ENCODE measurements around the gene COBL. TPM values are rescaled to one million over a fixed set of nuclear protein-coding genes. Genes with fewer than 3 reads are reported as not detected.

The COBL gene
- total and polyA plus RNA-seq, 2 donors (not counting 3 experiments of a cell fraction or from before 2014, with no cell fraction given), result 0.11 TPM; not detected in 1

DNA sequence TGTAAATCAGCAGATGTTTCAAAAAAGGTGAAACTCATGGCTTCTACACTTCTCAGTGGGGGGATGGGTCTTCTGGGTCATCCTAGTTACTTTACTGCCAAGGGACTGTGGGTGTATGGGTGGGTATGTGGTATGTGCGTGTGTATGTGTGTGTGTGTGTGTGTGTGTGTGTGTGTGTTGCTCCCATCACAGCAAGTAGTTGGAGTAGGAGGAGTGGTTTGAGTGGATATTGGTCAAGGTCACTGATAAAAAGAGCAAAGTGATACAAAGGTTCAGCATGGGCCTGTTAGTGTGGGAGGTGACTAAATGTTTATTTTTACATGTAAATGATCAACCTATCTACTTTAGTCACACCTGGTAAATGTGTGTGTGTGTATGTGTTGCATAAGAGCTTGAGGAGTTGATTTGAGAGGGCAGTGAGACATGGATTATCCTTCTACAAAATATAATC lies 11.8 kb upstream of the COBL start:
- no TSS peak for BruUV-seq (replicated peaks)
- POLR2A ChIA-PET, result no interaction called here
- H3K27me3 ChIP-seq (ENCODE audit: control insufficient read depth in 2 of 2, insufficient read depth in 2 of 2, low read length in 2 of 2), result no peaks in the 10 kb centered on the region
- dilution Hi-C loops (cut with MboI; ENCODE audit: extremely low pct_ligation_motif_present, low sequenced_read_pairs) (no loop called here), intact Hi-C loops (cut with micrococcal nuclease) (no loop called here)
- no peaks in the 10 kb centered on the region for H4K20me1 ChIP-seq (replicated peaks; ENCODE audit: control insufficient read depth, extremely low read depth, insufficient read depth, low read length)
- no peak overlapping the region for H3K27ac ChIP-seq (ENCODE audit: insufficient read depth, low read depth, low read length)
- CTCF ChIA-PET, result no interaction called here
- H2AFZ ChIP-seq (ENCODE audit: low read depth, low read length), result no peak overlapping the region
- no peaks in the 10 kb centered on the region for H3K79me2 ChIP-seq (ENCODE audit: control insufficient read depth, insufficient read depth, low read length)
- H3K36me3 ChIP-seq (ENCODE audit: control insufficient read depth in 2 of 2, extremely low read depth in 1 of 2, insufficient read depth in 2 of 2, low read length in 2 of 2), result no peaks in the 10 kb centered on the region
- DNase-seq (ENCODE audit: low read depth, low spot score) (no peak), FAIRE-seq (no peak)
- no peaks in the 10 kb centered on the region for H3K4me1 ChIP-seq (ENCODE audit: control insufficient read depth, extremely low read depth, insufficient read depth, low read length)
- no peak overlapping the region for H3K9ac ChIP-seq (replicated peaks; ENCODE audit: extremely low read depth, insufficient read depth, low read length)
- no peak overlapping the region for H3K4me2 ChIP-seq (ENCODE audit: insufficient read depth, low read length)
- no peak overlapping the region for H3K4me3 ChIP-seq (replicated peaks in 1 of 3; ENCODE audit: insufficient read depth in 1 of 3, low read depth in 1 of 3, low read length in 3 of 3)
- TF ChIP-seq FOS (IDR thresholded peaks at IDR 0.05; ENCODE audit: borderline replicate concordance, insufficient read depth, low read length), result no peak
- no peak for TF ChIP-seq GATA2 (IDR thresholded peaks at IDR 0.05; ENCODE audit: insufficient read depth, insufficient read length, low read depth, low read length)
- no peak for TF ChIP-seq JUN (IDR thresholded peaks at IDR 0.05; ENCODE audit: borderline replicate concordance, insufficient read depth, insufficient read length, low read depth)
- no peak for TF ChIP-seq POLR2AphosphoS5 (IDR thresholded peaks at IDR 0.05; ENCODE audit: insufficient read depth, low read depth, low read length)
- no peaks in the 10 kb centered on the region for H3K9me1 ChIP-seq (replicated peaks; ENCODE audit: control insufficient read depth, extremely low read depth, insufficient read depth, low read length)
- H3K9me3 ChIP-seq (replicated peaks; ENCODE audit: control insufficient read depth, insufficient read depth, low read length), result no peaks in the 10 kb centered on the region

DNA sequence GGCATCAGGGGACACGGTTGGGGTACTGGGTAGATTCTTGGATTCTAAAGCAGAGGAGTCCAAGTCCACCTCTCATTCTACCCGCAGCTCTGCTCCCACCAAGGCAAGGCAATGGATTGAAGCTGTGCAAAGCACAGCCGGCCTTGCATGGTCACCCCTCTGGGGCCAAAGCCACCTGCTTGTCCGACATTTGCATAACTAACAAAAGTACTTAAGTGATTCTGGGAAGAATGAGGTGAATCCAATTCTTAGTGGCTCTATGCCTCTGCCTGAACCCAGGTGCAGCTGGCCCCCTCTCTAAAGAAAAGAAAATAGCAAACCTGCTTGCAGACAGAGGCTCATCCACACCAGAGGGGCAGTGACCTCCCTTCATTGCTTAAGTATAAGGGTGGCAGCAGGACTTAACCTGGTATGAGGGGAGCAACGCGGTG lies 10.7 kb upstream of the COBL start:
- H3K9me3 ChIP-seq (replicated peaks; ENCODE audit: control insufficient read depth, insufficient read depth, low read length), result no peaks in the 10 kb centered on the region
- FAIRE-seq (no peak), DNase-seq (ENCODE audit: low read depth, low spot score) (no peak)
- ChIA-PET POLR2A (no interaction called here), CTCF (no interaction called here)
- no peaks in the 10 kb centered on the region for H3K36me3 ChIP-seq (ENCODE audit: control insufficient read depth in 2 of 2, extremely low read depth in 1 of 2, insufficient read depth in 2 of 2, low read length in 2 of 2)
- no peaks in the 10 kb centered on the region for H3K4me1 ChIP-seq (ENCODE audit: control insufficient read depth, extremely low read depth, insufficient read depth, low read length)
- intact Hi-C loops (cut with micrococcal nuclease), result no loop called here
- no peaks in the 10 kb centered on the region for H3K9me1 ChIP-seq (replicated peaks; ENCODE audit: control insufficient read depth, extremely low read depth, insufficient read depth, low read length)
- no peak overlapping the region for H3K4me2 ChIP-seq (ENCODE audit: insufficient read depth, low read length)
- H3K79me2 ChIP-seq (ENCODE audit: control insufficient read depth, insufficient read depth, low read length), result no peaks in the 10 kb centered on the region
- H2AFZ ChIP-seq (ENCODE audit: low read depth, low read length), result no peak overlapping the region
- H3K27me3 ChIP-seq (ENCODE audit: control insufficient read depth in 2 of 2, insufficient read depth in 2 of 2, low read length in 2 of 2), result no peaks in the 10 kb centered on the region
- no peak overlapping the region for H3K27ac ChIP-seq (ENCODE audit: insufficient read depth, low read depth, low read length)
- H4K20me1 ChIP-seq (replicated peaks; ENCODE audit: control insufficient read depth, extremely low read depth, insufficient read depth, low read length), result no peaks in the 10 kb centered on the region
- no peak overlapping the region for H3K9ac ChIP-seq (replicated peaks; ENCODE audit: extremely low read depth, insufficient read depth, low read length)
- BruUV-seq (replicated peaks), result no TSS peak
- H3K4me3 ChIP-seq (replicated peaks in 1 of 3; ENCODE audit: insufficient read depth in 1 of 3, low read depth in 1 of 3, low read length in 3 of 3), result no peak overlapping the region
- dilution Hi-C loops (cut with MboI; ENCODE audit: extremely low pct_ligation_motif_present, low sequenced_read_pairs), result no loop called here
- TF ChIP-seq POLR2A (IDR thresholded peaks at IDR 0.05; ENCODE audit: low read depth, low read length) (no peak), GATA2 (IDR thresholded peaks at IDR 0.05; ENCODE audit: insufficient read depth, insufficient read length, low read depth, low read length) (no peak), MAX (IDR thresholded peaks at IDR 0.05; ENCODE audit: insufficient read depth, insufficient read length) (no peak), JUN (IDR thresholded peaks at IDR 0.05; ENCODE audit: borderline replicate concordance, insufficient read depth, insufficient read length, low read depth) (no peak), MYC (IDR thresholded peaks at IDR 0.05; ENCODE audit: low read depth, low read length) (no peak), CTCF (IDR thresholded peaks at IDR 0.05; ENCODE audit: extremely low read depth in 1 of 2, insufficient read depth in 1 of 2, low read depth in 1 of 2, low read length in 2 of 2) (no peak), EZH2 (IDR thresholded peaks at IDR 0.05; ENCODE audit: borderline replicate concordance, low read depth, low read length, severe bottlenecking) (no peak), FOS (IDR thresholded peaks at IDR 0.05; ENCODE audit: borderline replicate concordance, insufficient read depth, low read length) (no peak), POLR2AphosphoS5 (IDR thresholded peaks at IDR 0.05; ENCODE audit: insufficient read depth, low read depth, low read length) (no peak)
